ENCODE data around the gene CTNND1. TPM values are rescaled to one million over a fixed set of nuclear protein-coding genes. Genes with fewer than 3 reads are reported as not detected.

CTNND1 gene
- total and polyA plus RNA-seq, 2 experiments from 2014 or later: 39.1 to 136 TPM

- no peak for TF ChIP-seq ETS1 (IDR thresholded peaks at IDR 0.05)
- no peak for TF ChIP-seq EZH2 (IDR thresholded peaks at IDR 0.05; ENCODE audit: low read depth, unreplicated experiment)
- no peak for TF ChIP-seq POLR2AphosphoS5 (IDR thresholded peaks at IDR 0.05; ENCODE audit: low read depth)
Observed at GRCh38 chr11:57727185-57727584, 34.4 kb upstream of the CTNND1 start (continued).

DNA sequence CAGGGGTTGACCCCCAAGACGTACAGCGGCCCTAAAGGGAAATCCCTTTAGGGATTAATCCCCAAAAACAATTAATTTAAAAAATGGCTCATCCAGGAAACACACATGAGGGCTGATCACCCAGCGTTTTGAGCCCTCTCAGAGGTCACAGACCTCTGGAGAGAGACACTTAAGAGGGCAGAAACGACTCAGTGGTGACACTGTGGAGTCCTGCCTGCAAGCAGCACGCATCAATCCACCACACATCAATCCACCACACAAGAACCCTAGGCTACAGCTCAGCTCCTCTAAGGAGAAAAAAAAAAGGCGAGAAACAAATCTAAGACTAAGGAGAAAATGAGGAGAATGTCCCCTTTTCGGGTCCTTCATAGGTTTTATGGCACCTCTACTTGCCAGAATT, 32.8 kb upstream of the CTNND1 start:
- peaks cover 13% of the 10 kb centered on the region; the same call in 2 of the 3 replicates for H3K36me3 Mint-ChIP-seq (ENCODE audit: low read depth)
- peak overlapping the region; percentile 31; the same call in 1 of the 2 replicates for H3K4me3 ChIP-seq
- peaks cover 16% of the 10 kb centered on the region for H3K4me1 ChIP-seq (ENCODE audit: insufficient read depth)
- H3K4me3 Mint-ChIP-seq: peak overlapping the region; percentile 43; the same call in 2 of the 3 replicates
- ATAC-seq (peak; percentile 73), DNase-seq (ENCODE audit: low spot score) (no peak)
- H3K4me2 ChIP-seq: peak overlapping the region; percentile 69
- H3K9me3 Mint-ChIP-seq: no peaks in the 10 kb centered on the region
- peak overlapping the region; percentile 95 for H3K27ac Mint-ChIP-seq
- no peaks in the 10 kb centered on the region for H3K9me2 ChIP-seq (ENCODE audit: insufficient read depth)
- H2AFZ ChIP-seq: no peak overlapping the region
- H3K36me3 ChIP-seq (ENCODE audit: insufficient read depth): peaks cover 2% of the 10 kb centered on the region; the same call in 1 of the 2 replicates
- H3K27me3 Mint-ChIP-seq (ENCODE audit: insufficient read depth, low read depth, poor library complexity): no peaks in the 10 kb centered on the region
- H3K4me1 Mint-ChIP-seq: peaks cover 27% of the 10 kb centered on the region
- peaks cover 23% of the 10 kb centered on the region; the same call in 1 of the 2 replicates for H4K20me1 ChIP-seq (replicated peaks; ENCODE audit: insufficient read depth)
- peak overlapping the region; percentile 30 for H3K27ac ChIP-seq (ENCODE audit: low read depth)
- no peak for TF ChIP-seq POLR2AphosphoS5 (IDR thresholded peaks at IDR 0.05; ENCODE audit: low read depth)
- TF ChIP-seq NANOG (IDR thresholded peaks at IDR 0.05; ENCODE audit: borderline replicate concordance): no peak
- TF ChIP-seq, protein P1, sequence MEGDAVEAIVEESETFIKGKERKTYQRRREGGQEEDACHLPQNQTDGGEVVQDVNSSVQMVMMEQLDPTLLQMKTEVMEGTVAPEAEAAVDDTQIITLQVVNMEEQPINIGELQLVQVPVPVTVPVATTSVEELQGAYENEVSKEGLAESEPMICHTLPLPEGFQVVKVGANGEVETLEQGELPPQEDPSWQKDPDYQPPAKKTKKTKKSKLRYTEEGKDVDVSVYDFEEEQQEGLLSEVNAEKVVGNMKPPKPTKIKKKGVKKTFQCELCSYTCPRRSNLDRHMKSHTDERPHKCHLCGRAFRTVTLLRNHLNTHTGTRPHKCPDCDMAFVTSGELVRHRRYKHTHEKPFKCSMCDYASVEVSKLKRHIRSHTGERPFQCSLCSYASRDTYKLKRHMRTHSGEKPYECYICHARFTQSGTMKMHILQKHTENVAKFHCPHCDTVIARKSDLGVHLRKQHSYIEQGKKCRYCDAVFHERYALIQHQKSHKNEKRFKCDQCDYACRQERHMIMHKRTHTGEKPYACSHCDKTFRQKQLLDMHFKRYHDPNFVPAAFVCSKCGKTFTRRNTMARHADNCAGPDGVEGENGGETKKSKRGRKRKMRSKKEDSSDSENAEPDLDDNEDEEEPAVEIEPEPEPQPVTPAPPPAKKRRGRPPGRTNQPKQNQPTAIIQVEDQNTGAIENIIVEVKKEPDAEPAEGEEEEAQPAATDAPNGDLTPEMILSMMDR (conservative IDR thresholded peaks at IDR 0.05; ENCODE audit: low read depth in 2 of 2): no peak
- no peak for TF ChIP-seq ZNF114 (CRISPR knock-in tag; IDR thresholded peaks at IDR 0.05)
- TF ChIP-seq EZH2phosphoT487 (IDR thresholded peaks at IDR 0.05; ENCODE audit: unreplicated experiment): no peak
- TF ChIP-seq EZH2 (IDR thresholded peaks at IDR 0.05; ENCODE audit: low read depth, unreplicated experiment): no peak
- TF ChIP-seq, protein P2, sequence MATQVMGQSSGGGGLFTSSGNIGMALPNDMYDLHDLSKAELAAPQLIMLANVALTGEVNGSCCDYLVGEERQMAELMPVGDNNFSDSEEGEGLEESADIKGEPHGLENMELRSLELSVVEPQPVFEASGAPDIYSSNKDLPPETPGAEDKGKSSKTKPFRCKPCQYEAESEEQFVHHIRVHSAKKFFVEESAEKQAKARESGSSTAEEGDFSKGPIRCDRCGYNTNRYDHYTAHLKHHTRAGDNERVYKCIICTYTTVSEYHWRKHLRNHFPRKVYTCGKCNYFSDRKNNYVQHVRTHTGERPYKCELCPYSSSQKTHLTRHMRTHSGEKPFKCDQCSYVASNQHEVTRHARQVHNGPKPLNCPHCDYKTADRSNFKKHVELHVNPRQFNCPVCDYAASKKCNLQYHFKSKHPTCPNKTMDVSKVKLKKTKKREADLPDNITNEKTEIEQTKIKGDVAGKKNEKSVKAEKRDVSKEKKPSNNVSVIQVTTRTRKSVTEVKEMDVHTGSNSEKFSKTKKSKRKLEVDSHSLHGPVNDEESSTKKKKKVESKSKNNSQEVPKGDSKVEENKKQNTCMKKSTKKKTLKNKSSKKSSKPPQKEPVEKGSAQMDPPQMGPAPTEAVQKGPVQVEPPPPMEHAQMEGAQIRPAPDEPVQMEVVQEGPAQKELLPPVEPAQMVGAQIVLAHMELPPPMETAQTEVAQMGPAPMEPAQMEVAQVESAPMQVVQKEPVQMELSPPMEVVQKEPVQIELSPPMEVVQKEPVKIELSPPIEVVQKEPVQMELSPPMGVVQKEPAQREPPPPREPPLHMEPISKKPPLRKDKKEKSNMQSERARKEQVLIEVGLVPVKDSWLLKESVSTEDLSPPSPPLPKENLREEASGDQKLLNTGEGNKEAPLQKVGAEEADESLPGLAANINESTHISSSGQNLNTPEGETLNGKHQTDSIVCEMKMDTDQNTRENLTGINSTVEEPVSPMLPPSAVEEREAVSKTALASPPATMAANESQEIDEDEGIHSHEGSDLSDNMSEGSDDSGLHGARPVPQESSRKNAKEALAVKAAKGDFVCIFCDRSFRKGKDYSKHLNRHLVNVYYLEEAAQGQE (IDR thresholded peaks at IDR 0.05; ENCODE audit: unreplicated experiment): no peak
- TF ChIP-seq STAT1 (IDR thresholded peaks at IDR 0.05; ENCODE audit: unreplicated experiment): no peak
- no peak for TF ChIP-seq ZNF331 (CRISPR knock-in tag; IDR thresholded peaks at IDR 0.05; ENCODE audit: low read depth)
- TF ChIP-seq ZNF462 (CRISPR knock-in tag; IDR thresholded peaks at IDR 0.05): no peak
- no peak for TF ChIP-seq JUNB (IDR thresholded peaks at IDR 0.05; ENCODE audit: unreplicated experiment)
- H3F3A ChIP-seq (replicated peaks; ENCODE audit: low read depth): peaks cover 14% of the 10 kb centered on the region; the same call in 1 of the 2 replicates
- peaks cover 99% of the 10 kb centered on the region for H3K79me2 ChIP-seq (replicated peaks; ENCODE audit: insufficient read depth)
- no peaks in the 10 kb centered on the region for H3K27me3 ChIP-seq (ENCODE audit: insufficient read depth)

Data from GM23338 (cell line).